ENCODE data around the gene ZNF837. TPM values are rescaled to one million over a fixed set of nuclear protein-coding genes. Genes with fewer than 3 reads are reported as not detected.
A peak's percentile ranks its signal among the peaks of the same experiment; 100 is the strongest.
"Not testable (repeated sequence)": the region's sequence is repeated elsewhere in the genome, so short reads cannot be mapped to it uniquely, and the experiment has no call there.

ZNF837 gene
- total and polyA plus RNA-seq, 2 donors, result 2.9 to 3.8 TPM

GRCh38 chr19:58348080-58348479 is 32.8 kb downstream of the ZNF837 start:
- WGBS, result 44% methylated on average over 12 of the region's 12 CpGs
- Histone ChIP-seq H3K4me1 (ENCODE audit: control insufficient read depth in 2 of 2, insufficient read depth in 2 of 2, low read length in 2 of 2) (peaks cover 4 to 24% of the 10 kb centered on the region in 2 donors), H3K4me3 (ENCODE audit: low read length in 2 of 2) (peak overlapping the region; percentile 66 to 76), H3K27me3 (ENCODE audit: control insufficient read depth in 2 of 2, insufficient read depth in 1 of 2, low read length in 1 of 2) (peaks cover 9 to 48% of the 10 kb centered on the region in 2 donors)
- not testable (repeated sequence) for H3K36me3 ChIP-seq (ENCODE audit: control insufficient read depth in 2 of 2, insufficient read depth in 2 of 2, low read length in 1 of 2); DNase-seq (ENCODE audit: low read depth in 6 of 9, low spot score in 9 of 9); H3K27ac ChIP-seq (ENCODE audit: low read depth in 1 of 2, low read length in 1 of 2); H3K9me3 ChIP-seq (ENCODE audit: control insufficient read depth in 2 of 2, insufficient read depth in 1 of 2, low read length in 1 of 2)

- Histone ChIP-seq H3K36me3 (ENCODE audit: control insufficient read depth in 2 of 2, insufficient read depth in 2 of 2, low read length in 1 of 2) (peaks cover 0 to 4% of the 10 kb centered on the region in 2 donors), H3K27me3 (ENCODE audit: control insufficient read depth in 2 of 2, insufficient read depth in 1 of 2, low read length in 1 of 2) (peaks cover 9 to 48% of the 10 kb centered on the region in 2 donors), H3K4me1 (ENCODE audit: control insufficient read depth in 2 of 2, insufficient read depth in 2 of 2, low read length in 2 of 2) (peaks cover 4 to 24% of the 10 kb centered on the region in 2 donors), H3K27ac (ENCODE audit: low read depth in 1 of 2, low read length in 1 of 2) (peak overlapping the region; percentile 89 to 93), H3K9me3 (ENCODE audit: control insufficient read depth in 2 of 2, insufficient read depth in 1 of 2, low read length in 1 of 2) (peaks cover 0 to 6% of the 10 kb centered on the region in 2 donors), H3K4me3 (ENCODE audit: low read length in 2 of 2) (peak overlapping the region; percentile 66 to 76)
- WGBS, result 1% methylated on average over 82 of the region's 82 CpGs
- DNase-seq (ENCODE audit: low read depth in 6 of 9, low spot score in 9 of 9), result peak in 8 of 9 donors; percentile 34 to 87 (median 69)
Observed at GRCh38 chr19:58346961-58347929, 33.6 kb downstream of the ZNF837 start.

GRCh38 chr19:58345558-58345957 is 35.3 kb downstream of the ZNF837 start:
- 95% methylated on average over 5 of the region's 5 CpGs for WGBS
- peaks cover 0 to 3% of the 10 kb centered on the region in 2 donors for H3K36me3 ChIP-seq (ENCODE audit: control insufficient read depth in 2 of 2, insufficient read depth in 2 of 2, low read length in 1 of 2)
- no peak overlapping the region for H3K4me3 ChIP-seq (ENCODE audit: low read length in 2 of 2)
- peaks cover 4 to 24% of the 10 kb centered on the region in 2 donors for H3K4me1 ChIP-seq (ENCODE audit: control insufficient read depth in 2 of 2, insufficient read depth in 2 of 2, low read length in 2 of 2)
- H3K27ac ChIP-seq (ENCODE audit: low read depth in 1 of 2, low read length in 1 of 2), result no peak overlapping the region
- no peak for DNase-seq (ENCODE audit: low read depth in 6 of 9, low spot score in 9 of 9)
- peaks cover 0 to 6% of the 10 kb centered on the region in 2 donors for H3K9me3 ChIP-seq (ENCODE audit: control insufficient read depth in 2 of 2, insufficient read depth in 1 of 2, low read length in 1 of 2)
- H3K27me3 ChIP-seq (ENCODE audit: control insufficient read depth in 2 of 2, insufficient read depth in 1 of 2, low read length in 1 of 2), result peaks cover 9 to 33% of the 10 kb centered on the region in 2 donors

- peaks cover 2 to 10% of the 10 kb centered on the region in 2 donors for H3K9me3 ChIP-seq (ENCODE audit: control insufficient read depth in 2 of 2, insufficient read depth in 1 of 2, low read length in 1 of 2)
- WGBS, result 94% methylated on average over 30 of the region's 30 CpGs
- no peak overlapping the region for H3K27ac ChIP-seq (ENCODE audit: low read depth in 1 of 2, low read length in 1 of 2)
- DNase-seq (ENCODE audit: low read depth in 6 of 9, low spot score in 9 of 9), result no peak
- no peaks in the 10 kb centered on the region for H3K27me3 ChIP-seq (ENCODE audit: control insufficient read depth in 2 of 2, insufficient read depth in 1 of 2, low read length in 1 of 2)
- H3K36me3 ChIP-seq (ENCODE audit: control insufficient read depth in 2 of 2, insufficient read depth in 2 of 2, low read length in 1 of 2), result peaks cover 17 to 36% of the 10 kb centered on the region in 2 donors
- no peaks in the 10 kb centered on the region for H3K4me1 ChIP-seq (ENCODE audit: control insufficient read depth in 2 of 2, insufficient read depth in 2 of 2, low read length in 2 of 2)
- no peak overlapping the region for H3K4me3 ChIP-seq (ENCODE audit: low read length in 2 of 2)
Observed at GRCh38 chr19:58338825-58339558, 41.8 kb downstream of the ZNF837 start.

- H3K9me3 ChIP-seq (ENCODE audit: control insufficient read depth in 2 of 2, insufficient read depth in 1 of 2, low read length in 1 of 2), result peaks cover 2 to 10% of the 10 kb centered on the region in 2 donors
- H3K4me1 ChIP-seq (ENCODE audit: control insufficient read depth in 2 of 2, insufficient read depth in 2 of 2, low read length in 2 of 2), result no peaks in the 10 kb centered on the region
- H3K36me3 ChIP-seq (ENCODE audit: control insufficient read depth in 2 of 2, insufficient read depth in 2 of 2, low read length in 1 of 2), result peaks cover 17 to 36% of the 10 kb centered on the region in 2 donors
- 99% methylated on average over 11 of the region's 11 CpGs for WGBS
- no peak overlapping the region for H3K27ac ChIP-seq (ENCODE audit: low read depth in 1 of 2, low read length in 1 of 2)
- no peak overlapping the region for H3K4me3 ChIP-seq (ENCODE audit: low read length in 2 of 2)
- DNase-seq (ENCODE audit: low read depth in 6 of 9, low spot score in 9 of 9), result no peak
- no peaks in the 10 kb centered on the region for H3K27me3 ChIP-seq (ENCODE audit: control insufficient read depth in 2 of 2, insufficient read depth in 1 of 2, low read length in 1 of 2)
Observed at GRCh38 chr19:58338336-58338735, 42.5 kb downstream of the ZNF837 start.

GRCh38 chr19:58336820-58337219 is 44.0 kb downstream of the ZNF837 start:
- Histone ChIP-seq H3K9me3 (ENCODE audit: control insufficient read depth in 2 of 2, insufficient read depth in 1 of 2, low read length in 1 of 2) (peaks cover 2 to 10% of the 10 kb centered on the region in 2 donors), H3K36me3 (ENCODE audit: control insufficient read depth in 2 of 2, insufficient read depth in 2 of 2, low read length in 1 of 2) (peaks cover 17 to 36% of the 10 kb centered on the region in 2 donors), H3K4me1 (ENCODE audit: control insufficient read depth in 2 of 2, insufficient read depth in 2 of 2, low read length in 2 of 2) (no peaks in the 10 kb centered on the region), H3K27ac (ENCODE audit: low read depth in 1 of 2, low read length in 1 of 2) (no peak overlapping the region), H3K27me3 (ENCODE audit: control insufficient read depth in 2 of 2, insufficient read depth in 1 of 2, low read length in 1 of 2) (no peaks in the 10 kb centered on the region), H3K4me3 (ENCODE audit: low read length in 2 of 2) (no peak overlapping the region)
- DNase-seq (ENCODE audit: low read depth in 6 of 9, low spot score in 9 of 9), result no peak
- WGBS, result 99% methylated on average over 4 of the region's 4 CpGs

- Histone ChIP-seq H3K36me3 (ENCODE audit: control insufficient read depth in 2 of 2, insufficient read depth in 2 of 2, low read length in 1 of 2) (peaks cover 16 to 36% of the 10 kb centered on the region in 2 donors), H3K4me1 (ENCODE audit: control insufficient read depth in 2 of 2, insufficient read depth in 2 of 2, low read length in 2 of 2) (no peaks in the 10 kb centered on the region), H3K27me3 (ENCODE audit: control insufficient read depth in 2 of 2, insufficient read depth in 1 of 2, low read length in 1 of 2) (no peaks in the 10 kb centered on the region), H3K4me3 (ENCODE audit: low read length in 2 of 2) (no peak overlapping the region), H3K27ac (ENCODE audit: low read depth in 1 of 2, low read length in 1 of 2) (no peak overlapping the region), H3K9me3 (ENCODE audit: control insufficient read depth in 2 of 2, insufficient read depth in 1 of 2, low read length in 1 of 2) (peaks cover 2 to 10% of the 10 kb centered on the region in 2 donors)
- WGBS, result 96% methylated on average over 1 of the region's 1 CpG
- DNase-seq (ENCODE audit: low read depth in 6 of 9, low spot score in 9 of 9), result no peak
Observed at GRCh38 chr19:58336216-58336615, 44.6 kb downstream of the ZNF837 start.

- Histone ChIP-seq H3K9me3 (ENCODE audit: control insufficient read depth in 2 of 2, insufficient read depth in 1 of 2, low read length in 1 of 2) (peaks cover 2 to 10% of the 10 kb centered on the region in 2 donors), H3K27ac (ENCODE audit: low read depth in 1 of 2, low read length in 1 of 2) (no peak overlapping the region), H3K27me3 (ENCODE audit: control insufficient read depth in 2 of 2, insufficient read depth in 1 of 2, low read length in 1 of 2) (no peaks in the 10 kb centered on the region), H3K4me1 (ENCODE audit: control insufficient read depth in 2 of 2, insufficient read depth in 2 of 2, low read length in 2 of 2) (no peaks in the 10 kb centered on the region), H3K36me3 (ENCODE audit: control insufficient read depth in 2 of 2, insufficient read depth in 2 of 2, low read length in 1 of 2) (peaks cover 13 to 36% of the 10 kb centered on the region in 2 donors), H3K4me3 (ENCODE audit: low read length in 2 of 2) (no peak overlapping the region)
- no peak for DNase-seq (ENCODE audit: low read depth in 6 of 9, low spot score in 9 of 9)
- 92% methylated on average over 3 of the region's 3 CpGs for WGBS
Observed at GRCh38 chr19:58335630-58336029, 45.2 kb downstream of the ZNF837 start.
